Measurements from ENCODE around the gene SIX4. TPM values are rescaled to one million over a fixed set of nuclear protein-coding genes. Genes with fewer than 3 reads are reported as not detected.

SIX4 gene
- total RNA-seq, 5 donors from 2014 or later (not counting 1 experiment from before 2014, with no cell fraction given), result 0.12 to 0.22 (median 0.13) TPM; not detected in 2

- no peaks in the 10 kb centered on the region for H3K36me3 Mint-ChIP-seq
- ChIA-PET CTCF (interaction anchor here in 1 of 2 donors (0.6 kb wide), 1 partner anchor 13 kb away, joined by 4 read pairs; no protein-coding TSS in a partner anchor), POLR2A (no interaction called here)
- no peaks in the 10 kb centered on the region for H3K36me3 ChIP-seq (ENCODE audit: control insufficient read depth in 2 of 2, extremely low read depth in 1 of 2, insufficient read depth in 1 of 2, low read length in 1 of 2)
- no peaks in the 10 kb centered on the region for H3K9me3 ChIP-seq
- no peak overlapping the region for H3K27ac ChIP-seq (ENCODE audit: low read length)
- no peak overlapping the region for H3K4me3 Mint-ChIP-seq
- H3K9me3 Mint-ChIP-seq, result no peaks in the 10 kb centered on the region
- no peak overlapping the region for H3K4me3 ChIP-seq (ENCODE audit: control insufficient read depth in 1 of 2, extremely low read depth in 1 of 2, low read length in 1 of 2)
- H3K27ac Mint-ChIP-seq, result no peak overlapping the region
- no peaks in the 10 kb centered on the region for H3K4me1 Mint-ChIP-seq
- peaks cover 20 to 33% of the 10 kb centered on the region in 2 donors for H3K27me3 Mint-ChIP-seq
- ATAC-seq (replicated peaks in 1 of 4) (no peak), DNase-seq (no peak)
- no peaks in the 10 kb centered on the region for H3K4me1 ChIP-seq (ENCODE audit: control insufficient read depth in 1 of 2, extremely low read depth in 1 of 2, insufficient read depth in 2 of 2, low read length in 2 of 2)
- peaks cover 6 to 8% of the 10 kb centered on the region in 2 experiments for H3K27me3 ChIP-seq (replicated peaks in 1 of 2; ENCODE audit: control insufficient read depth in 2 of 2, extremely low read depth in 1 of 2, insufficient read depth in 2 of 2, low read length in 1 of 2)
- WGBS (ENCODE audit: insufficient coverage), result 87% methylated on average over 6 of the region's 6 CpGs
Measured at GRCh38 chr14:60713513-60713912, 10.6 kb downstream of the SIX4 start.

GRCh38 chr14:60710494-60710893 lies 13.7 kb downstream of the SIX4 start:
- peaks cover 15 to 43% of the 10 kb centered on the region in 2 donors for H3K27me3 Mint-ChIP-seq
- Histone ChIP-seq H3K27ac (ENCODE audit: low read length) (no peak overlapping the region), H3K4me3 (ENCODE audit: control insufficient read depth in 1 of 2, extremely low read depth in 1 of 2, low read length in 1 of 2) (no peak overlapping the region), H3K9me3 (no peaks in the 10 kb centered on the region), H3K36me3 (ENCODE audit: control insufficient read depth in 2 of 2, extremely low read depth in 1 of 2, insufficient read depth in 1 of 2, low read length in 1 of 2) (no peaks in the 10 kb centered on the region), H3K27me3 (replicated peaks in 1 of 2; ENCODE audit: control insufficient read depth in 2 of 2, extremely low read depth in 1 of 2, insufficient read depth in 2 of 2, low read length in 1 of 2) (peaks cover 0 to 7% of the 10 kb centered on the region in 2 experiments), H3K4me1 (ENCODE audit: control insufficient read depth in 1 of 2, extremely low read depth in 1 of 2, insufficient read depth in 2 of 2, low read length in 2 of 2) (no peaks in the 10 kb centered on the region)
- ChIA-PET POLR2A (interaction anchor here in 1 of 2 donors (0.7 kb wide), 1 partner anchor 9 kb away, joined by 4 read pairs; no protein-coding TSS in a partner anchor), CTCF (no interaction called here)
- H3K4me3 Mint-ChIP-seq, result no peak overlapping the region
- H3K27ac Mint-ChIP-seq, result no peak overlapping the region
- H3K36me3 Mint-ChIP-seq, result no peaks in the 10 kb centered on the region
- no peaks in the 10 kb centered on the region for H3K4me1 Mint-ChIP-seq
- ATAC-seq (replicated peaks in 1 of 4) (no peak), DNase-seq (no peak)
- no peaks in the 10 kb centered on the region for H3K9me3 Mint-ChIP-seq

- H3K27me3 Mint-ChIP-seq, result peaks cover 18 to 44% of the 10 kb centered on the region in 2 donors
- H3K4me3 Mint-ChIP-seq, result no peak overlapping the region
- Histone ChIP-seq H3K27ac (ENCODE audit: low read length) (no peak overlapping the region), H3K36me3 (ENCODE audit: control insufficient read depth in 2 of 2, extremely low read depth in 1 of 2, insufficient read depth in 1 of 2, low read length in 1 of 2) (no peaks in the 10 kb centered on the region), H3K27me3 (replicated peaks in 1 of 2; ENCODE audit: control insufficient read depth in 2 of 2, extremely low read depth in 1 of 2, insufficient read depth in 2 of 2, low read length in 1 of 2) (peaks cover 6 to 8% of the 10 kb centered on the region in 2 experiments), H3K4me3 (ENCODE audit: control insufficient read depth in 1 of 2, extremely low read depth in 1 of 2, low read length in 1 of 2) (no peak overlapping the region), H3K4me1 (ENCODE audit: control insufficient read depth in 1 of 2, extremely low read depth in 1 of 2, insufficient read depth in 2 of 2, low read length in 2 of 2) (no peaks in the 10 kb centered on the region), H3K9me3 (no peaks in the 10 kb centered on the region)
- DNase-seq (no peak), ATAC-seq (replicated peaks in 1 of 4) (no peak)
- H3K36me3 Mint-ChIP-seq, result no peaks in the 10 kb centered on the region
- H3K9me3 Mint-ChIP-seq, result no peaks in the 10 kb centered on the region
- H3K27ac Mint-ChIP-seq, result no peak overlapping the region
- no peaks in the 10 kb centered on the region for H3K4me1 Mint-ChIP-seq
- CTCF ChIA-PET, result no interaction called here
- POLR2A ChIA-PET, result no interaction called here
- WGBS (ENCODE audit: insufficient coverage), result 97% methylated on average over 3 of the region's 3 CpGs
Measured at GRCh38 chr14:60707858-60708257, 16.3 kb downstream of the SIX4 start.

GRCh38 chr14:60705100-60705499 lies 19.1 kb downstream of the SIX4 start:
- H3K36me3 ChIP-seq (ENCODE audit: control insufficient read depth in 2 of 2, extremely low read depth in 1 of 2, insufficient read depth in 1 of 2, low read length in 1 of 2), result no peaks in the 10 kb centered on the region
- H3K4me1 Mint-ChIP-seq, result no peaks in the 10 kb centered on the region
- H3K9me3 Mint-ChIP-seq, result peaks cover 0 to 17% (median 8%) of the 10 kb centered on the region in 3 donors
- POLR2A ChIA-PET, result no interaction called here
- H3K27me3 ChIP-seq (replicated peaks in 1 of 2; ENCODE audit: control insufficient read depth in 2 of 2, extremely low read depth in 1 of 2, insufficient read depth in 2 of 2, low read length in 1 of 2), result peaks cover 2 to 12% of the 10 kb centered on the region in 2 experiments
- no peaks in the 10 kb centered on the region for H3K4me1 ChIP-seq (ENCODE audit: control insufficient read depth in 1 of 2, extremely low read depth in 1 of 2, insufficient read depth in 2 of 2, low read length in 2 of 2)
- CTCF ChIA-PET, result interaction anchor here (0.5 to 0.7 kb wide), 3 partner anchors 34 to 1213 kb away, joined by 4 to 11 read pairs (median 4); no protein-coding TSS in a partner anchor
- no peaks in the 10 kb centered on the region for H3K9me3 ChIP-seq
- H3K4me3 Mint-ChIP-seq, result no peak overlapping the region
- ATAC-seq (replicated peaks in 1 of 4) (no peak), DNase-seq (no peak)
- peaks cover 8 to 31% of the 10 kb centered on the region in 2 donors for H3K27me3 Mint-ChIP-seq
- H3K27ac Mint-ChIP-seq, result no peak overlapping the region
- H3K4me3 ChIP-seq (ENCODE audit: control insufficient read depth in 1 of 2, extremely low read depth in 1 of 2, low read length in 1 of 2), result no peak overlapping the region
- H3K36me3 Mint-ChIP-seq, result no peaks in the 10 kb centered on the region
- no peak overlapping the region for H3K27ac ChIP-seq (ENCODE audit: low read length)

- POLR2A ChIA-PET, result interaction anchor here in 1 of 2 donors (0.6 kb wide), 2 partner anchors 45 to 1190 kb away, joined by 3 to 6 read pairs; no protein-coding TSS in a partner anchor
- H3K27me3 Mint-ChIP-seq, result peaks cover 17 to 18% of the 10 kb centered on the region in 2 donors
- no peaks in the 10 kb centered on the region for H3K9me3 ChIP-seq
- ATAC-seq (replicated peaks in 1 of 4) (no peak), DNase-seq (no peak)
- no peaks in the 10 kb centered on the region for H3K36me3 ChIP-seq (ENCODE audit: control insufficient read depth in 2 of 2, extremely low read depth in 1 of 2, insufficient read depth in 1 of 2, low read length in 1 of 2)
- no peak overlapping the region for H3K4me3 Mint-ChIP-seq
- CTCF ChIA-PET, result interaction anchor here (0.6 to 0.7 kb wide), 2 partner anchors 47 to 199 kb away, joined by 3 to 5 read pairs; no protein-coding TSS in a partner anchor
- no peak overlapping the region for H3K27ac Mint-ChIP-seq
- no peak overlapping the region for H3K4me3 ChIP-seq (ENCODE audit: control insufficient read depth in 1 of 2, extremely low read depth in 1 of 2, low read length in 1 of 2)
- H3K27me3 ChIP-seq (replicated peaks in 1 of 2; ENCODE audit: control insufficient read depth in 2 of 2, extremely low read depth in 1 of 2, insufficient read depth in 2 of 2, low read length in 1 of 2), result peaks cover 0 to 21% of the 10 kb centered on the region in 2 experiments
- no peak overlapping the region for H3K27ac ChIP-seq (ENCODE audit: low read length)
- no peaks in the 10 kb centered on the region for H3K4me1 ChIP-seq (ENCODE audit: control insufficient read depth in 1 of 2, extremely low read depth in 1 of 2, insufficient read depth in 2 of 2, low read length in 2 of 2)
- no CpG with 5 or more reads among the region's 3 CpGs for WGBS (ENCODE audit: insufficient coverage)
- peaks cover 0 to 25% (median 10%) of the 10 kb centered on the region in 3 donors for H3K9me3 Mint-ChIP-seq
- no peaks in the 10 kb centered on the region for H3K36me3 Mint-ChIP-seq
- no peaks in the 10 kb centered on the region for H3K4me1 Mint-ChIP-seq
Measured at GRCh38 chr14:60700598-60700997, 23.6 kb downstream of the SIX4 start.

GRCh38 chr14:60695327-60695726 lies 28.8 kb downstream of the SIX4 start:
- H3K9me3 Mint-ChIP-seq, result peaks cover 0 to 10% (median 3%) of the 10 kb centered on the region in 3 donors
- DNase-seq (no peak), ATAC-seq (replicated peaks in 1 of 4) (no peak)
- ChIA-PET CTCF (no interaction called here), POLR2A (interaction anchor here in 1 of 2 donors (0.6 kb wide), 2 partner anchors 65 to 264 kb away, joined by 3 to 6 read pairs; no protein-coding TSS in a partner anchor)
- Histone ChIP-seq H3K4me1 (ENCODE audit: control insufficient read depth in 1 of 2, extremely low read depth in 1 of 2, insufficient read depth in 2 of 2, low read length in 2 of 2) (no peaks in the 10 kb centered on the region), H3K27me3 (replicated peaks in 1 of 2; ENCODE audit: control insufficient read depth in 2 of 2, extremely low read depth in 1 of 2, insufficient read depth in 2 of 2, low read length in 1 of 2) (peaks cover 0 to 11% of the 10 kb centered on the region in 2 experiments), H3K9me3 (no peaks in the 10 kb centered on the region), H3K27ac (ENCODE audit: low read length) (no peak overlapping the region), H3K4me3 (ENCODE audit: control insufficient read depth in 1 of 2, extremely low read depth in 1 of 2, low read length in 1 of 2) (no peak overlapping the region), H3K36me3 (ENCODE audit: control insufficient read depth in 2 of 2, extremely low read depth in 1 of 2, insufficient read depth in 1 of 2, low read length in 1 of 2) (no peaks in the 10 kb centered on the region)
- no CpG with 5 or more reads among the region's 4 CpGs for WGBS (ENCODE audit: insufficient coverage)
- no peak overlapping the region for H3K4me3 Mint-ChIP-seq
- peaks cover 15 to 19% of the 10 kb centered on the region in 2 donors for H3K27me3 Mint-ChIP-seq
- no peaks in the 10 kb centered on the region for H3K4me1 Mint-ChIP-seq
- no peak overlapping the region for H3K27ac Mint-ChIP-seq
- H3K36me3 Mint-ChIP-seq, result no peaks in the 10 kb centered on the region

All from T-cell (primary cell).